Neural cell (in vitro differentiated cells): Measurements from ENCODE around the gene RBM38. TPM values are rescaled to one million over a fixed set of nuclear protein-coding genes. Genes with fewer than 3 reads are reported as not detected.

ENCODE experiments used
- H2AFZ ChIP-seq: fragments of 200-600, 300-800 bp; sonication (generic), shearing (Covaris generic); 2 replicates; pipeline ENCODE4 v1.6.0; 2014; ENCODE audit warnings: low read depth, mild to moderate bottlenecking, antibody characterized with exemption, low read length, moderate library complexity
- H3F3A ChIP-seq: fragments of 200-600 bp; shearing (Covaris generic); 2 replicates; pipeline ENCODE4 v1.6.1; 2016; ENCODE audit warnings: mild to moderate bottlenecking, moderate library complexity, mixed read lengths, antibody characterized with exemption, low read length; ENCODE audit not compliant: insufficient read depth, poor library complexity, severe bottlenecking
- H3K27ac ChIP-seq: fragments of 200-600, 300-800 bp; sonication (generic), shearing (Covaris generic); 2 replicates; pipeline ENCODE4 v1.5.1; 2014; ENCODE audit warnings: mild to moderate bottlenecking, low read length, moderate library complexity
- H3K27me3 ChIP-seq: fragments of 300-800, 200-600 bp; sonication (generic), shearing (Covaris generic); 2 replicates; pipeline ENCODE4 v1.6.0; 2014; ENCODE audit warnings: mild to moderate bottlenecking, low read depth, low read length, moderate library complexity; ENCODE audit not compliant: insufficient read depth
- H3K36me3 ChIP-seq: fragments of 300-800, 200-600 bp; sonication (generic), shearing (Covaris generic); 2 replicates; pipeline ENCODE4 v1.5.1; 2014; ENCODE audit warnings: mild to moderate bottlenecking, antibody characterized with exemption, low read length, moderate library complexity; ENCODE audit not compliant: insufficient read depth
- H3K4me2 ChIP-seq: fragments of 300-800, 200-600 bp; sonication (generic), shearing (Covaris generic); 2 replicates; pipeline ENCODE4 v1.6.0; 2014; ENCODE audit warnings: mild to moderate bottlenecking, low read length
- H3K4me3 ChIP-seq: fragments of 300-800, 200-600 bp; sonication (generic), shearing (Covaris generic); 2 replicates; pipeline ENCODE4 v1.5.1; 2014; ENCODE audit warnings: mild to moderate bottlenecking, low read length, moderate library complexity
- H3K79me2 ChIP-seq: fragments of 200-600 bp; shearing (Covaris generic); replicated peaks from 2 replicates; pipeline ENCODE4 v1.6.0; 2014; ENCODE audit warnings: mild to moderate bottlenecking, low read length, moderate library complexity; ENCODE audit not compliant: insufficient read depth
- H3K9ac ChIP-seq: fragments of 300-800, 200-600 bp; sonication (generic), shearing (Covaris generic); 2 replicates; pipeline ENCODE4 v1.6.1; 2016; ENCODE audit warnings: mild to moderate bottlenecking, low read length, mixed read lengths
- H3K9me2 ChIP-seq: fragments of 200-600 bp; shearing (Covaris generic); 2 replicates; pipeline ENCODE4 v1.6.1; 2016; ENCODE audit warnings: mild to moderate bottlenecking, low read length, mixed read lengths; ENCODE audit not compliant: insufficient read depth
- H3K9me3 ChIP-seq: fragments of 200-600, 300-800 bp; sonication (generic), shearing (Covaris generic); 2 replicates; pipeline ENCODE4 v1.6.1; 2016; ENCODE audit warnings: mild to moderate bottlenecking, mixed run types, low read length, moderate library complexity, mixed read lengths
- H4K20me1 ChIP-seq: fragments of 200-600 bp; shearing (Covaris generic); 2 replicates; pipeline ENCODE4 v1.6.1; 2016; ENCODE audit warnings: mild to moderate bottlenecking, mixed run types; ENCODE audit not compliant: insufficient read depth
- EP300 ChIP-seq: fragments of 450-650 bp; conservative IDR thresholded peaks from 2 replicates; pipeline ENCODE4 v1.6.1; 2014; ENCODE audit warnings: antibody characterized with exemption, mild to moderate bottlenecking, moderate library complexity; ENCODE audit not compliant: poor library complexity, severe bottlenecking
- EZH2 ChIP-seq: fragments of 200-600, 300-800 bp; shearing (Covaris generic), sonication (generic); IDR thresholded peaks from 2 replicates; pipeline ENCODE4 v1.6.1; 2014; ENCODE audit warnings: antibody characterized with exemption, low read length, borderline replicate concordance, mild to moderate bottlenecking; ENCODE audit not compliant: insufficient read depth, poor library complexity, severe bottlenecking
- MXI1 ChIP-seq: fragments of 450-650 bp; conservative IDR thresholded peaks from 2 replicates; pipeline ENCODE4 v1.6.1; 2014; ENCODE audit warnings: antibody characterized with exemption, mild to moderate bottlenecking; ENCODE audit not compliant: poor library complexity, severe bottlenecking
- POLR2AphosphoS5 ChIP-seq: IDR thresholded peaks from 2 replicates; pipeline ENCODE4 v1.6.1; 2012
- RAD21 ChIP-seq: fragments of 450-650 bp; conservative IDR thresholded peaks from 2 replicates; pipeline ENCODE4 v1.6.1; 2014; ENCODE audit warnings: antibody characterized with exemption, mild to moderate bottlenecking, moderate library complexity
- SMC3 ChIP-seq: fragments of 450-650 bp; conservative IDR thresholded peaks from 2 replicates; pipeline ENCODE4 v1.6.1; 2014; ENCODE audit warnings: antibody characterized with exemption, mild to moderate bottlenecking, moderate library complexity; ENCODE audit not compliant: poor library complexity
- TAF1 ChIP-seq: IDR thresholded peaks from 2 replicates; pipeline ENCODE4 v1.6.1; 2012; ENCODE audit warnings: low read depth
- polyA plus RNA-seq: library from polyadenylated mRNA; depleted of rRNA; stranded (reverse); fragments of >200 nt; gene quantifications from 2 replicates; pipeline ENCODE4 v1.2.3, GENCODE V29; 2014
- TF ChIP-seq, protein P1 (sequence below): fragments of 450-650 bp; IDR thresholded peaks from 2 replicates; pipeline ENCODE4 v1.5.1; 2014; ENCODE audit warnings: antibody characterized with exemption, mild to moderate bottlenecking, moderate library complexity; ENCODE audit not compliant: poor library complexity, severe bottlenecking
- TF ChIP-seq, protein P2 (sequence below): IDR thresholded peaks from 2 replicates; pipeline ENCODE4 v1.6.1; 2012; ENCODE audit warnings: borderline replicate concordance

RBM38 gene
- polyA plus RNA-seq, 1 donor from 2014 or later = 19.0 TPM

DNA sequence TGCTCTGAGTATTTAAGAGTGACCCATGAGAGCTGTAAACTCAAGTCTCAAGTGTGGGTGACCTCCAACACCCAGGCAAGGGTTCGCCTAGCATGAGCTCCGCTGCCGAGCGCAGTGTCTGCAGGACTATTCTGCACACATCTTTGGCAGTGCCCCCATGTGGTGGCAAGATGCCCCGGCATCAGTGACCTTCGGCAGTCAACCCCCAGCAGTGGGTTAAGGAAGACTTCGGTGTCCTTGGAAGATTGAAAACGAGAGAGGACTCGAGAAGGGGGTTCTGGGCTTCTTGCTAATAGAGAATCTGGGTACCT is 43.1 kb downstream of the RBM38 start:
- Histone ChIP-seq H3K27me3 (no peaks in the 10 kb centered on the region), H4K20me1 (no peaks in the 10 kb centered on the region), H3K36me3 (no peaks in the 10 kb centered on the region), H3K9me2 (no peaks in the 10 kb centered on the region), H3K9ac (no peak overlapping the region), H3K27ac (no peak overlapping the region), H3K4me3 (no peak overlapping the region), H2AFZ (no peak overlapping the region), H3K9me3 (no peaks in the 10 kb centered on the region), H3K4me2 (no peak overlapping the region), H3K79me2 (no peaks in the 10 kb centered on the region), H3F3A (no peaks in the 10 kb centered on the region)
- no peak for TF ChIP-seq SMC3
- no peak for TF ChIP-seq RAD21
- TF ChIP-seq EZH2 = no peak
- TF ChIP-seq, protein P1, sequence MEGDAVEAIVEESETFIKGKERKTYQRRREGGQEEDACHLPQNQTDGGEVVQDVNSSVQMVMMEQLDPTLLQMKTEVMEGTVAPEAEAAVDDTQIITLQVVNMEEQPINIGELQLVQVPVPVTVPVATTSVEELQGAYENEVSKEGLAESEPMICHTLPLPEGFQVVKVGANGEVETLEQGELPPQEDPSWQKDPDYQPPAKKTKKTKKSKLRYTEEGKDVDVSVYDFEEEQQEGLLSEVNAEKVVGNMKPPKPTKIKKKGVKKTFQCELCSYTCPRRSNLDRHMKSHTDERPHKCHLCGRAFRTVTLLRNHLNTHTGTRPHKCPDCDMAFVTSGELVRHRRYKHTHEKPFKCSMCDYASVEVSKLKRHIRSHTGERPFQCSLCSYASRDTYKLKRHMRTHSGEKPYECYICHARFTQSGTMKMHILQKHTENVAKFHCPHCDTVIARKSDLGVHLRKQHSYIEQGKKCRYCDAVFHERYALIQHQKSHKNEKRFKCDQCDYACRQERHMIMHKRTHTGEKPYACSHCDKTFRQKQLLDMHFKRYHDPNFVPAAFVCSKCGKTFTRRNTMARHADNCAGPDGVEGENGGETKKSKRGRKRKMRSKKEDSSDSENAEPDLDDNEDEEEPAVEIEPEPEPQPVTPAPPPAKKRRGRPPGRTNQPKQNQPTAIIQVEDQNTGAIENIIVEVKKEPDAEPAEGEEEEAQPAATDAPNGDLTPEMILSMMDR = no peak

DNA sequence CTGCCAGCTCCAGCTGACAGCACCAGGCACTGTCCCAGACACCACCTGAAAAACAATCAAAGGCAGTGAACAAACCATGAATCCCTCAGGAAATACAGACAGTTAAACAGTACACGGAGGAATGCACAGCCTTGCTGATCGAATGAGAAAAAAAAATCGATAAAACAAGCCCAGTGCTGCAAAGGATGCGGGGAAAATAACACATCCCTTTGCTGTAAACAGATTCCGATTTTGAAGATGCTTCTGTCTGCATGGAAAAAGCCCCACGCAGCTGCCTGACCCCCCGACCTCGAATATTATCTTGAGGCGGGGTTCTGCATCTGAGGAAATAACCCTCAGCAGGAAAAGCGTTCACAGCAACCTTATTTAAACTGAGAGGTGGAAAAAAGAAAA is 43.9 kb downstream of the RBM38 start:
- Histone ChIP-seq H3K9me2 (no peaks in the 10 kb centered on the region), H4K20me1 (no peaks in the 10 kb centered on the region), H2AFZ (no peak overlapping the region), H3F3A (no peaks in the 10 kb centered on the region), H3K4me3 (no peak overlapping the region), H3K27me3 (no peaks in the 10 kb centered on the region), H3K9me3 (no peaks in the 10 kb centered on the region), H3K36me3 (no peaks in the 10 kb centered on the region), H3K79me2 (no peaks in the 10 kb centered on the region), H3K9ac (no peak overlapping the region), H3K4me2 (no peak overlapping the region), H3K27ac (no peak overlapping the region)
- TF ChIP-seq EZH2 (no peak), TAF1 (no peak)

DNA sequence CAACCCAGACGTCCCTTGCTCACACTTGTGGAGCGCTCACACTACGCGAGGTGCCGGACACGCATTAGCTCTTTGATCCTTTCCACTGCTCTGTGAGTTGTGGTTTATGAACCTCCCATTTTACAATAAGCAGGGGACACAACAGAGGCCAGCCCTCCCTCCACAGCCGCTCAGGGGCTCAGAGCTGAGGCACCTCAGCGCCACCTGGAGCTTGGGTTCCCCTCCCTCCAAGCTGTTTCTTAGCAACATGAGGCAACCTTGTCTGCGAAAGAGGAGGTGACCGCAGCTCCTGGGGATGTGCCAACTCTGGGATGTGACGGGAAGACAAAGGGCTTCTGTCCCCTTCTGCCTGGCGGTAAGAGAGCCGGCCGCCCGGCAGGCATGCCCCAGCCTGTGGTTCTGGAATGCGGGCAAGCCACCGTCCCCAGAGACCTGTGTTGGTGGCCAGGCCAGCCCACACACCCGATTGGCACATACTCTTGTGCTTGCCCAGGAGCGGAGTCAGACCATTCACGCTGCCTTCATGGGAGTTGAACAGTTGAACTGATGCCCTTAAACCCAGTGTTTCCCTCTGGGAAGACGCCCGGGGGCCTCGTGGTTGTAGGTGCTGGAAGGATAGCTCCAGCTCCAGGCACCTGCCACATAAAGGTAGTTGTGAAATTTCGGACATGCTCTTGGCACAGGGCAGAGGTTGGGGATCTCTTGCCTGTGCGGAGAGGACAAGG is 44.5 kb downstream of the RBM38 start:
- Histone ChIP-seq H3K36me3 (no peaks in the 10 kb centered on the region), H3K4me2 (no peak overlapping the region), H3K9me2 (no peaks in the 10 kb centered on the region), H3K27ac (no peak overlapping the region), H4K20me1 (no peaks in the 10 kb centered on the region), H3K4me3 (no peak overlapping the region), H2AFZ (no peak overlapping the region), H3F3A (no peaks in the 10 kb centered on the region), H3K9ac (no peak overlapping the region), H3K27me3 (no peaks in the 10 kb centered on the region), H3K9me3 (no peaks in the 10 kb centered on the region), H3K79me2 (no peaks in the 10 kb centered on the region)
- TF ChIP-seq TAF1 (no peak), SMC3 (no peak), MXI1 (no peak), EZH2 (no peak), EP300 (no peak), POLR2AphosphoS5 (no peak), RAD21 (no peak)
- TF ChIP-seq, protein P2, sequence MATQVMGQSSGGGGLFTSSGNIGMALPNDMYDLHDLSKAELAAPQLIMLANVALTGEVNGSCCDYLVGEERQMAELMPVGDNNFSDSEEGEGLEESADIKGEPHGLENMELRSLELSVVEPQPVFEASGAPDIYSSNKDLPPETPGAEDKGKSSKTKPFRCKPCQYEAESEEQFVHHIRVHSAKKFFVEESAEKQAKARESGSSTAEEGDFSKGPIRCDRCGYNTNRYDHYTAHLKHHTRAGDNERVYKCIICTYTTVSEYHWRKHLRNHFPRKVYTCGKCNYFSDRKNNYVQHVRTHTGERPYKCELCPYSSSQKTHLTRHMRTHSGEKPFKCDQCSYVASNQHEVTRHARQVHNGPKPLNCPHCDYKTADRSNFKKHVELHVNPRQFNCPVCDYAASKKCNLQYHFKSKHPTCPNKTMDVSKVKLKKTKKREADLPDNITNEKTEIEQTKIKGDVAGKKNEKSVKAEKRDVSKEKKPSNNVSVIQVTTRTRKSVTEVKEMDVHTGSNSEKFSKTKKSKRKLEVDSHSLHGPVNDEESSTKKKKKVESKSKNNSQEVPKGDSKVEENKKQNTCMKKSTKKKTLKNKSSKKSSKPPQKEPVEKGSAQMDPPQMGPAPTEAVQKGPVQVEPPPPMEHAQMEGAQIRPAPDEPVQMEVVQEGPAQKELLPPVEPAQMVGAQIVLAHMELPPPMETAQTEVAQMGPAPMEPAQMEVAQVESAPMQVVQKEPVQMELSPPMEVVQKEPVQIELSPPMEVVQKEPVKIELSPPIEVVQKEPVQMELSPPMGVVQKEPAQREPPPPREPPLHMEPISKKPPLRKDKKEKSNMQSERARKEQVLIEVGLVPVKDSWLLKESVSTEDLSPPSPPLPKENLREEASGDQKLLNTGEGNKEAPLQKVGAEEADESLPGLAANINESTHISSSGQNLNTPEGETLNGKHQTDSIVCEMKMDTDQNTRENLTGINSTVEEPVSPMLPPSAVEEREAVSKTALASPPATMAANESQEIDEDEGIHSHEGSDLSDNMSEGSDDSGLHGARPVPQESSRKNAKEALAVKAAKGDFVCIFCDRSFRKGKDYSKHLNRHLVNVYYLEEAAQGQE = no peak
- TF ChIP-seq, protein P1 = no peak
